Right hindlimb (tissue), 1 donor: ENCODE results near the gene GBP6.
"Not testable (repeated sequence)": the region's sequence is repeated elsewhere in the genome, so short reads cannot be mapped to it uniquely, and the experiment has no call there.

ENCODE experiments used
- DNase-seq: peaks from one replicate; pipeline ENCODE4 v3.0.0-alpha.2; 2018

GBP6 gene

GRCh38 chr1:89363638-89364536, at the start of gene GBP6:
GBP6 (plus strand) TSS chr1:89364059; CDS start chr1:89368552, 4,493 bp downstream.
- no peak for DNase-seq

GRCh38 chr1:89322402-89322801, 41.5 kb upstream of the GBP6 start:
- DNase-seq = no peak

GRCh38 chr1:89331890-89332289, 32.0 kb upstream of the GBP6 start:
- no peak for DNase-seq

GRCh38 chr1:89332461-89332860, 31.4 kb upstream of the GBP6 start:
- DNase-seq = no peak

GRCh38 chr1:89335486-89335885, 28.4 kb upstream of the GBP6 start:
- no peak for DNase-seq

GRCh38 chr1:89337903-89338302, 26.0 kb upstream of the GBP6 start:
- DNase-seq = no peak

- no peak for DNase-seq
Observed at GRCh38 chr1:89339039-89339438, 24.8 kb upstream of the GBP6 start.

GRCh38 chr1:89345479-89345878, 18.4 kb upstream of the GBP6 start:
- not testable (repeated sequence) for DNase-seq

GRCh38 chr1:89347296-89347695, 16.6 kb upstream of the GBP6 start:
- DNase-seq = no peak

GRCh38 chr1:89350298-89350697, 13.6 kb upstream of the GBP6 start:
- DNase-seq = no peak

GRCh38 chr1:89351597-89352311, 12.1 kb upstream of the GBP6 start:
- no peak for DNase-seq

GRCh38 chr1:89352421-89352820, 11.4 kb upstream of the GBP6 start:
- no peak for DNase-seq

- no peak for DNase-seq
Observed at GRCh38 chr1:89354205-89354604, 9.7 kb upstream of the GBP6 start.

GRCh38 chr1:89355056-89355455, 8.8 kb upstream of the GBP6 start:
- no peak for DNase-seq

- DNase-seq = no peak
Observed at GRCh38 chr1:89356658-89357400, 7.0 kb upstream of the GBP6 start.

GRCh38 chr1:89358287-89358893, 5.5 kb upstream of the GBP6 start:
- peak; percentile 68 for DNase-seq

GRCh38 chr1:89360716-89361115, 3.1 kb upstream of the GBP6 start:
- no peak for DNase-seq

GRCh38 chr1:89361681-89362080, 2.2 kb upstream of the GBP6 start:
- DNase-seq = no peak

- DNase-seq = no peak
Observed at GRCh38 chr1:89363196-89363595, 663 bp upstream of the GBP6 start.

GRCh38 chr1:89364954-89365550, 1.2 kb downstream of the GBP6 start:
- no peak for DNase-seq

- no peak for DNase-seq
Observed at GRCh38 chr1:89367221-89367620, 3.4 kb downstream of the GBP6 start.

GRCh38 chr1:89369331-89369730, 5.5 kb downstream of the GBP6 start:
- no peak for DNase-seq

- DNase-seq = not testable (repeated sequence)
Observed at GRCh38 chr1:89373810-89374209, 10.0 kb downstream of the GBP6 start.
